Tibial artery (tissue), 4 donors: ENCODE data around the gene LRRTM1.

Source experiments
- DNase-seq, 2 donors: peaks; one replicate each; pipeline ENCODE4 v3.0.0-alpha.2; 2019
- H3K27ac ChIP-seq, 2 donors: fragments of 200-600 bp; sonication (generic) in 1 of 2; 1 replicate in 1 of 2; 2 replicates in 1 of 2; pipeline ENCODE4 v1.5.1; 2018 to 2019; ENCODE audit warnings: mild to moderate bottlenecking in 1 of 2
- H3K27me3 ChIP-seq, 2 donors: fragments of 200-600 bp; sonication (generic) in 1 of 2; one replicate each; pipeline versions ENCODE4 v1.5.1 to v1.6.0; 2016 to 2019
- H3K36me3 ChIP-seq, 3 donors: fragments of 200-600 bp; sonication (generic) in 2 of 3; one replicate each; pipeline ENCODE4 v1.5.1; 2016 to 2019; ENCODE audit warnings: mild to moderate bottlenecking in 2 of 3
- H3K4me1 ChIP-seq, 4 donors: fragments of 200-600 bp; sonication (generic) in 2 of 4; 1 replicate in 3 of 4; 2 replicates in 1 of 4; pipeline ENCODE4 v1.5.1; 2016 to 2019
- H3K4me3 ChIP-seq, 2 donors: fragments of 200-600 bp; sonication (generic) in 1 of 2; 1 replicate in 1 of 2; 2 replicates in 1 of 2; pipeline ENCODE4 v1.5.1; 2018 to 2019; ENCODE audit warnings: mild to moderate bottlenecking in 2 of 2
- H3K9me3 ChIP-seq, 3 donors: fragments of 200-600 bp; sonication (generic) in 1 of 3; one replicate each; pipeline ENCODE4 v1.5.1; 2016 to 2019
- intact Hi-C: fragments of 100-400 bp; cut with DNase I; formaldehyde crosslinking; loops from one replicate; pipeline ENCODE4 v1.15.0; 2023; ENCODE audit warnings: low total_unique reads
- TF ChIP-seq, protein P1 (sequence below), 2 experiments: fragments of 200-600 bp in 1 of 2; fragments of 450-650 bp in 1 of 2; IDR thresholded peaks; one replicate each; pipeline ENCODE4 v1.5.1; 2017 to 2019; ENCODE audit warnings: antibody characterized with exemption in 2 of 2, mild to moderate bottlenecking in 1 of 2, moderate library complexity in 1 of 2

Gene LRRTM1

GRCh38 chr2:80302001-80302313 is 2.6 kb downstream of the LRRTM1 start:
- intact Hi-C loops = no loop called here
- peaks cover 0 to 35% of the 10 kb centered on the region in 2 donors for H3K27me3 ChIP-seq

GRCh38 chr2:80300954-80301353 is 3.6 kb downstream of the LRRTM1 start:
- Histone ChIP-seq H3K9me3 (no peaks in the 10 kb centered on the region), H3K36me3 (no peaks in the 10 kb centered on the region), H3K4me1 (peaks cover 0 to 17% (median 6%) of the 10 kb centered on the region in 4 donors), H3K27me3 (peaks cover 0 to 35% of the 10 kb centered on the region in 2 donors), H3K27ac (no peak overlapping the region), H3K4me3 (no peak overlapping the region)
- intact Hi-C loops = no loop called here
- no peak for DNase-seq
- TF ChIP-seq, protein P1, sequence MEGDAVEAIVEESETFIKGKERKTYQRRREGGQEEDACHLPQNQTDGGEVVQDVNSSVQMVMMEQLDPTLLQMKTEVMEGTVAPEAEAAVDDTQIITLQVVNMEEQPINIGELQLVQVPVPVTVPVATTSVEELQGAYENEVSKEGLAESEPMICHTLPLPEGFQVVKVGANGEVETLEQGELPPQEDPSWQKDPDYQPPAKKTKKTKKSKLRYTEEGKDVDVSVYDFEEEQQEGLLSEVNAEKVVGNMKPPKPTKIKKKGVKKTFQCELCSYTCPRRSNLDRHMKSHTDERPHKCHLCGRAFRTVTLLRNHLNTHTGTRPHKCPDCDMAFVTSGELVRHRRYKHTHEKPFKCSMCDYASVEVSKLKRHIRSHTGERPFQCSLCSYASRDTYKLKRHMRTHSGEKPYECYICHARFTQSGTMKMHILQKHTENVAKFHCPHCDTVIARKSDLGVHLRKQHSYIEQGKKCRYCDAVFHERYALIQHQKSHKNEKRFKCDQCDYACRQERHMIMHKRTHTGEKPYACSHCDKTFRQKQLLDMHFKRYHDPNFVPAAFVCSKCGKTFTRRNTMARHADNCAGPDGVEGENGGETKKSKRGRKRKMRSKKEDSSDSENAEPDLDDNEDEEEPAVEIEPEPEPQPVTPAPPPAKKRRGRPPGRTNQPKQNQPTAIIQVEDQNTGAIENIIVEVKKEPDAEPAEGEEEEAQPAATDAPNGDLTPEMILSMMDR (IDR thresholded peaks at IDR 0.05) = no peak

More at GRCh38 chr2:80302001-80302313, 2.6 kb downstream of the LRRTM1 start:
- Histone ChIP-seq H3K9me3 (no peaks in the 10 kb centered on the region), H3K4me3 (no peak overlapping the region), H3K4me1 (peaks cover 0 to 17% (median 6%) of the 10 kb centered on the region in 4 donors), H3K36me3 (no peaks in the 10 kb centered on the region), H3K27ac (no peak overlapping the region)
- no peak for DNase-seq
- TF ChIP-seq, protein P1 (IDR thresholded peaks at IDR 0.05) = no peak

DNA sequence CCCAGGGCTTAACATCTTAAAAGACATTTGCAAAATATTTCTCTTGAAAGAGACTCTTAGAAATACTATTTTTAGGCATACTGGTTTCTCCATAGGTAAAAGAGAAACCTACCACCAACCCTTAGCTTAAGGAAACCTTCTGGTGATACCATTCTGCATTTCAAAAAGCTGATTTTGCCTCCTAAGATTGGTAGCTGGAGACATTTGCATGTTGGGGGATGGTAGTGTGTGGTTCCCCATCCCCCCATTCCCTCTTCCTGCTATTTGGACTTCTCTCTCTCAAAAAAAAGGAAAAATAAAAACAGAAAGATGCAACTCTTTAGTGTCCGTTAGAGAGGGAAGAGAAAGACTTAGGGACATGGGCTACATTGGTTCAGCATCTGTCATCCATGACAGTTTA is 4.2 kb downstream of the LRRTM1 start:
- peaks cover 0 to 17% (median 6%) of the 10 kb centered on the region in 4 donors for H3K4me1 ChIP-seq
- intact Hi-C loops = no loop called here
- no peaks in the 10 kb centered on the region for H3K36me3 ChIP-seq
- TF ChIP-seq, protein P1 (IDR thresholded peaks at IDR 0.05) = no peak
- no peaks in the 10 kb centered on the region for H3K9me3 ChIP-seq
- DNase-seq = no peak
- no peak overlapping the region for H3K27ac ChIP-seq
- no peak overlapping the region for H3K4me3 ChIP-seq
- peaks cover 0 to 35% of the 10 kb centered on the region in 2 donors for H3K27me3 ChIP-seq

DNA sequence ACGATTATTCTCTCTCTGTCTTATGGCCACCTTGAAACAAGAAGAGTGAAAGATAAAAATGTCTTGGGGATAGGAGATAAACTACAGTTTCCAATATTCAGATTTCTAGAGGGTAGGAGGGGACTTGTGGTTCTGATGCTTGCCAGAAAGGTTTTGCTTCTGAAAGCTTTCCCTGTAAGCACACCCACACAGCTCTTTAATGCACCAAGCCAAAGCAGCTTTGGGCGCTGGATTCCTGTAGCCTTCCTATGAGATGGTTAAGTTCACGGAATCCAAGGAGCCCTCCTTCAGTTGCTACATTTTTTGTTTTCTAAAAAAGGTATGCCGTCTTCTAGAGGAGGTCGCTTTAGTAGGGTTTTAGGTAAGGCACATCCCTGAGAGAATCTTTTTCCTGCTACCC is 4.9 kb downstream of the LRRTM1 start:
- TF ChIP-seq, protein P1 (IDR thresholded peaks at IDR 0.05) = no peak
- Histone ChIP-seq H3K36me3 (no peaks in the 10 kb centered on the region), H3K4me1 (peaks cover 0 to 17% (median 6%) of the 10 kb centered on the region in 4 donors), H3K27ac (no peak overlapping the region), H3K27me3 (peaks cover 0 to 31% of the 10 kb centered on the region in 2 donors), H3K4me3 (no peak overlapping the region), H3K9me3 (no peaks in the 10 kb centered on the region)
- DNase-seq = no peak
- intact Hi-C loops = no loop called here

- no peaks in the 10 kb centered on the region for H3K36me3 ChIP-seq
- peaks cover 0 to 25% of the 10 kb centered on the region in 2 donors for H3K27me3 ChIP-seq
- peaks cover 0 to 10% (median 4%) of the 10 kb centered on the region in 4 donors for H3K4me1 ChIP-seq
- H3K27ac ChIP-seq = no peak overlapping the region
- intact Hi-C loops = no loop called here
- DNase-seq = no peak
- H3K4me3 ChIP-seq = no peak overlapping the region
- H3K9me3 ChIP-seq = no peaks in the 10 kb centered on the region
- TF ChIP-seq, protein P1 (IDR thresholded peaks at IDR 0.05) = no peak
Measured at GRCh38 chr2:80298954-80299353, 5.6 kb downstream of the LRRTM1 start.

DNA sequence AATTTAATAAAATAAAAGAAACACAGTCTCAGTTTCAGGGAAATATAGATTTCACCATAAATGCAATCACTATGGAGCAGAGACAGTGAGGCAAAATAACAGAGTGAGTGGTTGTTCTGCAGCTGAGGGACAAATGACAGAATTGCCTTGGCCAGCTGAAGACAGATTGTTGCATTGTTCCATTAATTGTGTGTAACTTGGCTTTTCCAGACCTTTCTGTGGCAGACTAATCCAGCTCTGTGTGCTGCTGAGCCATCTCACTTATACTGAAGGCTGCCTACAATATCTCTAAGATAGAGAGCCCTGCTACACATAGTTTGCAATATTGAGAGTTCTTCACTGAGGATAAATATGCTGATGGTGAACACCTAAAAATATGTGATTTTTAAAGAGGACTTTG is 11.5 kb downstream of the LRRTM1 start:
- intact Hi-C loops = no loop called here
- H3K4me3 ChIP-seq = no peak overlapping the region
- H3K4me1 ChIP-seq = no peaks in the 10 kb centered on the region
- DNase-seq = no peak
- H3K9me3 ChIP-seq = no peaks in the 10 kb centered on the region
- H3K36me3 ChIP-seq = no peaks in the 10 kb centered on the region
- H3K27me3 ChIP-seq = no peaks in the 10 kb centered on the region
- H3K27ac ChIP-seq = no peak overlapping the region
- TF ChIP-seq, protein P1 (IDR thresholded peaks at IDR 0.05) = no peak
